ENCODE results near the gene TEX44.

Gene TEX44

GRCh38 chr2:231606941-231607340, 14.3 kb downstream of the TEX44 start:
- Histone ChIP-seq H3K4me3 (replicated peaks; ENCODE audit: low read depth, low read length) (no peak overlapping the region), H3K27me3 (replicated peaks; ENCODE audit: control insufficient read depth, insufficient read depth, low read length) (no peaks in the 10 kb centered on the region), H3K36me3 (ENCODE audit: control insufficient read depth, insufficient read depth, low read length) (no peaks in the 10 kb centered on the region)
- DNase-seq (ENCODE audit: extremely low read depth, insufficient read length), result no peak
- TF ChIP-seq CTCF (IDR thresholded peaks at IDR 0.05; ENCODE audit: insufficient read depth, low read length, poor library complexity, severe bottlenecking), result no peak

- TF ChIP-seq CTCF (IDR thresholded peaks at IDR 0.05; ENCODE audit: insufficient read depth, low read length, poor library complexity, severe bottlenecking), result no peak
- Histone ChIP-seq H3K27me3 (replicated peaks; ENCODE audit: control insufficient read depth, insufficient read depth, low read length) (no peaks in the 10 kb centered on the region), H3K36me3 (ENCODE audit: control insufficient read depth, insufficient read depth, low read length) (no peaks in the 10 kb centered on the region), H3K4me3 (replicated peaks; ENCODE audit: low read depth, low read length) (no peak overlapping the region)
- DNase-seq (ENCODE audit: extremely low read depth, insufficient read length), result no peak
These were observed 18.8 kb downstream of the TEX44 start for GRCh38 chr2:231611273-231612108.

GRCh38 chr2:231612109-231612455, 19.4 kb downstream of the TEX44 start:
- TF ChIP-seq CTCF (IDR thresholded peaks at IDR 0.05; ENCODE audit: insufficient read depth, low read length, poor library complexity, severe bottlenecking), result no peak
- no peak overlapping the region for H3K4me3 ChIP-seq (replicated peaks; ENCODE audit: low read depth, low read length)
- DNase-seq (ENCODE audit: extremely low read depth, insufficient read length), result no peak
- no peaks in the 10 kb centered on the region for H3K27me3 ChIP-seq (replicated peaks; ENCODE audit: control insufficient read depth, insufficient read depth, low read length)
- no peaks in the 10 kb centered on the region for H3K36me3 ChIP-seq (ENCODE audit: control insufficient read depth, insufficient read depth, low read length)

GRCh38 chr2:231612456-231613330, 20.0 kb downstream of the TEX44 start:
- Histone ChIP-seq H3K27me3 (replicated peaks; ENCODE audit: control insufficient read depth, insufficient read depth, low read length) (no peaks in the 10 kb centered on the region), H3K36me3 (ENCODE audit: control insufficient read depth, insufficient read depth, low read length) (no peaks in the 10 kb centered on the region), H3K4me3 (replicated peaks; ENCODE audit: low read depth, low read length) (peak overlapping the region; percentile 60)
- peak; percentile 94 for DNase-seq (ENCODE audit: extremely low read depth, insufficient read length)
- TF ChIP-seq CTCF (IDR thresholded peaks at IDR 0.05; ENCODE audit: insufficient read depth, low read length, poor library complexity, severe bottlenecking), result peak; percentile 96

GRCh38 chr2:231613331-231613662, 20.6 kb downstream of the TEX44 start:
- DNase-seq (ENCODE audit: extremely low read depth, insufficient read length), result no peak
- H3K27me3 ChIP-seq (replicated peaks; ENCODE audit: control insufficient read depth, insufficient read depth, low read length), result no peaks in the 10 kb centered on the region
- H3K36me3 ChIP-seq (ENCODE audit: control insufficient read depth, insufficient read depth, low read length), result no peaks in the 10 kb centered on the region
- H3K4me3 ChIP-seq (replicated peaks; ENCODE audit: low read depth, low read length), result peak overlapping the region; percentile 60
- TF ChIP-seq CTCF (IDR thresholded peaks at IDR 0.05; ENCODE audit: insufficient read depth, low read length, poor library complexity, severe bottlenecking), result no peak

All from GM06990 (cell line).